HG03139 (cell line): ENCODE results near the gene ZNF709.
A peak's percentile ranks its signal among the peaks of the same experiment; 100 is the strongest.
"Not testable (repeated sequence)": the region's sequence is repeated elsewhere in the genome, so short reads cannot be mapped to it uniquely, and the experiment has no call there.

Source experiments
- ATAC-seq: cut with Tn5 transposase; IDR thresholded peaks from one replicate; pipeline ENCODE4 v1.9.1; 2021; ENCODE audit not compliant: unreplicated experiment

ZNF709 gene

GRCh38 chr19:12484371-12485051 is at the start of gene ZNF709:
ZNF709 (minus strand) TSS chr19:12484816; CDS start chr19:12484657, 159 bp downstream.
- peak; percentile 84 for ATAC-seq

GRCh38 chr19:12527034-12527836 is 42.6 kb upstream of the ZNF709 start:
- no peak for ATAC-seq

- no peak for ATAC-seq
Measured at GRCh38 chr19:12526542-12526941, 41.9 kb upstream of the ZNF709 start.

GRCh38 chr19:12521996-12522395 is 37.4 kb upstream of the ZNF709 start:
- ATAC-seq, result no peak

GRCh38 chr19:12513531-12514061 is 29.0 kb upstream of the ZNF709 start:
- ATAC-seq, result no peak

GRCh38 chr19:12497032-12497431 is 12.4 kb upstream of the ZNF709 start:
- no peak for ATAC-seq

GRCh38 chr19:12496480-12496879 is 11.9 kb upstream of the ZNF709 start:
- ATAC-seq, result no peak

GRCh38 chr19:12495002-12495802 is 10.6 kb upstream of the ZNF709 start:
- ATAC-seq, result peak; percentile 84

- no peak for ATAC-seq
Measured at GRCh38 chr19:12494260-12494860, 9.7 kb upstream of the ZNF709 start.

- not testable (repeated sequence) for ATAC-seq
Measured at GRCh38 chr19:12486265-12486783, 1.7 kb upstream of the ZNF709 start.

- ATAC-seq, result no peak
Measured at GRCh38 chr19:12485571-12485970, 955 bp upstream of the ZNF709 start.

- ATAC-seq, result peak; percentile 15
Measured at GRCh38 chr19:12485052-12485416, 418 bp upstream of the ZNF709 start.

GRCh38 chr19:12484011-12484370 is 625 bp downstream of the ZNF709 start:
- no peak for ATAC-seq

GRCh38 chr19:12482509-12482886 is 2.1 kb downstream of the ZNF709 start:
- no peak for ATAC-seq

- ATAC-seq, result no peak
Measured at GRCh38 chr19:12481781-12482508, 2.7 kb downstream of the ZNF709 start.

- no peak for ATAC-seq
Measured at GRCh38 chr19:12478234-12478941, 6.2 kb downstream of the ZNF709 start.

GRCh38 chr19:12467651-12468050 is 17.0 kb downstream of the ZNF709 start:
- ATAC-seq, result not testable (repeated sequence)

- no peak for ATAC-seq
Measured at GRCh38 chr19:12465211-12465610, 19.4 kb downstream of the ZNF709 start.

- ATAC-seq, result no peak
Measured at GRCh38 chr19:12464769-12465168, 19.8 kb downstream of the ZNF709 start.
